ENCODE results near the gene TSR1.

The TSR1 gene

DNA sequence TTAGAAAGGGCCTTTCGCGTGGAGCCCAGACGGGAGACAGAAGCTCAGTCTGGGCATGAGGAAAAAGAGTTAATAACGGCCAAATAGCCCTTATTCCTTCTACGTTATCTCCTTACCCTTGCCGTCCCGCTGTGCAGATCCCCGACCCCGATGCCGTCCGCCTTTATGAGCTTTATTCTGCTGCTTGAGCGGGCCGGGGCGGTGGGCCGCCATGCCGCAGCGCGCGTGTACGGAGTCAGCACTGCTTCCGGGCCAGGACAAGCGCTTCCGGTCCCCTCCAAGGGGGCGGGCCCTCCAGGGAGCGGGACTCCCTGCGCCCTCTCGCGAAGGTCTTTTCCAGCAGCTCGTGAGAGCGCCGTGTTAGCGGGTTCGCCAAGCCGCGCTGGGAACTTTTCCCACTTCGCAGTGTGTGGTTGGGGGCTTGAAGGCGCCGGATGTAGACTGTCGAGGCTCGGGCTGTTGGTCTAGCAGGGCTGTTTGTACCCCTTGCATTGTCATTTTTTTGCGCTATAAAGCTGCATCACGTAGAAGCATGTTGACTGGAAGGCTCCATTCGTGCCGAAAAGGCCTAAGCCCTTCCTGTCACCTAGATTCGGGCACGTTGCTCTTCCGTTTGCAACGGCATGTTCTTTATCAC lies at the start of gene TSR1:
TSR1 (minus strand) TSS at position 243 of the 637 bp plus-strand sequence; CDS start at position 213, 30 bp downstream.
- peak; percentile 35 for DNase-seq

DNA sequence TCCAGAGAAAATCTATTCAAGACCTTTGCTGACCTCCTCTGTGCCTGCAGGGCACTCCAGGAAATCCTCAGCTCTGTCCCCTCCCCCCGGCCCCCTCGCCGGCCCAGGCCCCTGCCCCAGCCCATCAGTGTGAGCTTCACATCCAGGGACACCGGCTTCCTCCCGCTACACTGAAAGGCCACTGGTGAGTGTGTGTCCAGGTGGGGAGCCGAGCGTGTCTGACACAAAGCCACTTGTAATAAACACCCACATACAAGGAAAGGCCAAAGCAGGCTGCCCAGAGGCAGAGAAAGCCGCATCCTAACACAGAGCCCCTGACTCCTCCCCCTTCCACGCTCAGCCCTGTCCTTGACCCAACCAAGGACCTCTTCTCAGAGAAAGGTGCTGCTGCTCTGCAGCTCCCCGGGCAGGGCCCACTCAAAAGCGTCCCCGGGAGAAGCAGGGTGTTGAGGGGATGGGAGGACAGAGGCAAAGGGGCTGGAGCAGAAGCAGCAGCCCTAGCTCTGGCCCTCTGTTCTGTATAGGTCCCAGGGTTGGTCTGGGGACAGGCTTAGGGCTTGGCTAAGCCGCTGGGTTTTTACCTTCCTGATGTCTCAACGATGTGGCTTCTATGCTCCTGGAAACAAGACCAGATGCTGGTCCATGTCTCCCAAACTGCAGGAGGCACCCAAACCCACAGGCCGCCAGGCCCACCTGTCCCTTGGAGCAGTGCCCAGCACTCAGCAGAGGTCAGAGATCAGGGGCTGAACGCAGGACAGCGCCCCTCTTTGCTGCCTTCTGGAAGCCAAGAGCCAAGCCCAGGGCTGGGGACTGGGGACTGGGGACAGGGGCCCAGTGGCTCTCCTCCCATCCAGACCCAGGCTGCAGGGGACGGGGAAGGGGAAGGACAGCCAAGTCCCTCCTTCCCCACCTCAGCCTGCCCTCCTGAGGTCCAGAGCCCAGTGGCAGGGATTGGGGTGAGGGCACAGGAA lies 49.3 kb upstream of the TSR1 start:
- no peak for DNase-seq

DNA sequence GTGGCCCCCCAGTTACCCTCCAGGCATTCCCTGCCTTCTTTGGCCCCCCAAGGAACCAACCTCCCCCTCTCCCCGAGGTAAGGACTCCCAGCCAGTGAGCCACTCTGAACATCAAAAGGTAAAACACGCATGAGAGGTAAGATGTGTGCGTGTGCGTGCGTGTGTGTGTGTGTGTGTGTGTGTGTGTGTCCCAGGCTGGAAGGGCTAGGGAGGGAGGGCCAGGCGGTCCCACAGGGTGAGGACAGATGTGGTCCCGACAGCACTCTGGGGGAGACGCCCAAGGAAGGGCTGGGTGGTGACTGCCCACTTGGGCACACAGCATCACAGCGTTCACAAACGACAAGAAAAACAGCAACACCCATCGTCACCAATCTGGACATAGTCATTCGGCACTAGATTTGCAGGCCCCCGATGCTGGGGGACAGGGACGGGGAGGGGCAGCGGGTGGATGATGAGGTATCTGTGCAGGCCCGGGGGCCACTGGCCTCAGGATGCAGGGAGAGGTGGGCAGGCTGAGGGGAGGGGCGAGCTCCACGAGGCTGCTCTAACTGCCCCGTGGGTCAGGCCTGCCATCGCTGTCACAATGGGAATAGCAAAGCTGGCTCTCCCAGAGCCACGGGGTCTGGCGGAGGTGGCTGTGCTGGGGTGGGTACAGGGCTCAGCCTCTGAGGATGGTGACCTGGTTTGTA lies 48.3 kb upstream of the TSR1 start:
- no peak for DNase-seq

DNA sequence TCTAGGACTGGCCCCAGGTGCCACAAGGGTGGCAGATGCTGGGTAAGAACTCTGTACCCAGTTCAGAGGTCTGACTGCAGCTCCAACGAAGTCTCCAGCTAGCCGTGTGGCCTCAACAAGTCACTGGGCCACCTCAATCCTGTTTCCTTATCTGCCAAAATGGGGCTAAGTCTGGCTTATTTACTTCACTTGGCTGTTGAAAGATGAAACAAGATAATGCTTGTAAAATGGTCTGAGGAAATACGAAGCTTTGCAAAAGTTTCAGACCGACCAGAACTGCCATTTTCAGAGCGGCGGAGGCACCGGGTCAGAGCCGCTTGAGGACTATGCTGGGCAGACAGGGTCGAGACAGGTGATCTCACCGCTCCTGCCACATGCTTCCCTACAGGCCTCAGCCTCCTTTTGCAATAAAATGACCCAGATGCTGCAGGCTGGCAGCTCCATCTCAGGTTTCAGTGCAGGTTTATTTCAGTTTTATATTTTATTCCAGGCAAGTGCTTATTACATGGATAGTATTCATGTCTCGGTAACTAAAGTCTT lies 47.4 kb upstream of the TSR1 start:
- DNase-seq, result no peak

DNA sequence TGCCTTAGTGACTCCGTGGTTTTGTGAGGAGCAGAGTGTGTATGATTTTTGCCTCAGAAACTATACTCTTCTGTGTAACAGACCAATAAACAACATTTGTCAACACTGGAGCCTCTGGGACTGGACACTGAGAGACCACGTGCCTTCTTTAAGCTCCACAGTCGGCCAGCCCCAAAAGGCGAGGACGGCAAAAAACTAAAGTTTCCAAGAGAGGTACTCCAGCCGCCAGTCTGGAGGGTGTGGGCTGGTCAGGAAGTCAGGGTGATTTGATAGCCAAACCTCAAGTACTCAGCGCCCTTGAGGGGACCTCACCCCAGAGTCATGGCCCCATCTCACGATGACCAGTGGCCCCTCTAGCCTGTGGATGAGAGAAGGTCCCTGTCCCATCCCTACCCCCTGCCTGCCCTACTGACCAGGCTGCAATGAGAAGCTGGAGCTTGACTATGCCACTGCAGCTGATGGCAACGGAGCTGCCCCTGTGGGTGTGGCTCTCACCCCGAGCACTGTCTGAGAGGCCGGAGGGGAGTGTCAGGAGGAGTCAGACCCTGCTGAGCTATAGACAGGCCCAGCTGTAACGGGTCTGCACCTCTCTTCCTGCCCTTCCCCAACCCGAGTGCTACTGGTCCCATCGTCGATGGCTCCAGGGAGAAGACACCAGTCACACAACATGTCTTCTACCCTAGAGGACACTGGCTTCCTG lies 44.8 kb upstream of the TSR1 start:
- DNase-seq, result no peak

DNA sequence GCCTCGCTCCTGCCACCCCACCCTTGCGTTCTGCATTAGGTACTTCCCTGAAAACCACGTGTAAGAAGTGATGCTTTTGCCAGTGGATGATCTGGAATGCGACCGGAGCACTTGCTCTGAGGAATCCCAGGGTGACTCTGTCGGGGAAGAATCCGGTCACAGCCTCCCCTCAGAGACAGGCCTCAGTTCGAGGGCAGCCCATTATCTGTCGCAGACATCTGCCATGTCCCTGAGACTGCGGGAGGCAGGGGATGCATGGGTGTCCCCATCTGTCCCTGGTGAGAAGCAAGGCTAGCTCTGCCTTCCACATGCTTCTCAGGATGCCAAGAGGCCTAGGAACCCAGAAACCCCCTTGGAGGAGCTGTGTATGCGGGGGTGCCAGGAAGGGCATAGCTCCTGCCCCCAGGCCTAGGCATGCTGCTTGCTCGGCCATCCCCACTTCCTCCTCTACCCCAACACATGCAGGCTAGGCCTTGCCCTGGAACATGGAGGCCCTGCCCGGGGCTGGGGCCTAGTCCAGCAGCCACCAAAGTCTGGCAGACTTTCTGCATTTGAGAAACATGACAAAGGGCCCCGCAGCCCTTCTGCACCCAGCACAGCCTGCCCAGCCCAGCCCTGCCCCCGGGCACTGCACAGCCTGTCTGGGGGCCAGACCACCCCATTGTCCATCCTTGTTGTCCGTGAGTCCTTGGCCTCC lies 44.1 kb upstream of the TSR1 start:
- no peak for DNase-seq

DNA sequence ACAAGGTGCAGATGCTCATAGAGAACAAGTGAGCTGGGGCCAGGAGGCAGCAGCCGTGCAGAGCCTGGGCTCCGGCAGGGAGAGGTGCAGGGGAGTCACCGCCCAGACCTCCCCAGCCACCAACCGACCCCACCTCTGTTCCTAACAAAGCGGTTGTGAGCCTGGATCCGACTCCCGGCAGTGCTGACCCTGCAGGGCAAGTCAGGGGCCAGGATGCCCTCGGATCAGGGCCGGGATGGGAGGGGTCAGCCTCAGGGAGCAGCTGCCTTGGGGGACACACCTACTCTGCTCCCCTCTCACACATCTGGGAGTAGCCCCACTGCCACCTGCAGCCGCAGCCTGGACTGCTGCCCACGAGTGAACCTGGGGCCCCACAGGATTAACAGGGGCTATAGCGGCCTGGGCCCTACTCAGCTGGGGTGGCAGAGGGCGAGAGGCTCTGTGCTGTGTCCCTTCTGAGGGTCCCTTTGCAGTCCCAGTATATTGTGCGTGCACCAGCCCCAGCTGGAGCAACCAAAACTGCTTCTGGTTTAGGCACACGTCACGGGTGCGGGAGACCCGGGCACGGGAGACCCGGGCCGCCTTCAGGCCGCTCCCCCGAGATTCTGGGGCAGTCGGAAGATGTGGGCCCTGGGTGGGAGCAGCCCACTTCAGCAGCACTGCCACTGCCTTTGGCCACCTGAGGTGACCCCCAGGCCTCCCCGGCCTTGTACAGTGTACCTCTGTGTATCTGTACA lies 43.4 kb upstream of the TSR1 start:
- no peak for DNase-seq

DNA sequence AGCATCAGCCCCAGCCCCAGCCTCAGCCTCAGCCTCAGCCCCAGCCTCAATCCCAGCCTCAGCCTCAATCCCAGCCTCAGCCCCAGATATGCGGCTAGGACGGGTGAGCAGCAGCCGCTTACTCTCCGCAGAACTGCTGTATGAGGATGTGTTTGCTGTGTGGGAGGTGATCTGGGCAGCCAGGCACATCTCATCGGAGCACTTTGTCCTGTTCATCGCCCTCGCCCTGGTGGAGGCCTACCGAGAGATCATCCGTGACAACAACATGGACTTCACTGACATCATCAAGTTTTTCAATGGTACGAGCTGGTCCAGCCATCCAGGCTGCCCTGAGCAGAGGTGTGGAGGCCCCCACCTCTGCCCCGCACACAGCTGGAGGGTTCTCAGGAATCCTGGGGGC lies 42.6 kb upstream of the TSR1 start:
- no peak for DNase-seq

DNA sequence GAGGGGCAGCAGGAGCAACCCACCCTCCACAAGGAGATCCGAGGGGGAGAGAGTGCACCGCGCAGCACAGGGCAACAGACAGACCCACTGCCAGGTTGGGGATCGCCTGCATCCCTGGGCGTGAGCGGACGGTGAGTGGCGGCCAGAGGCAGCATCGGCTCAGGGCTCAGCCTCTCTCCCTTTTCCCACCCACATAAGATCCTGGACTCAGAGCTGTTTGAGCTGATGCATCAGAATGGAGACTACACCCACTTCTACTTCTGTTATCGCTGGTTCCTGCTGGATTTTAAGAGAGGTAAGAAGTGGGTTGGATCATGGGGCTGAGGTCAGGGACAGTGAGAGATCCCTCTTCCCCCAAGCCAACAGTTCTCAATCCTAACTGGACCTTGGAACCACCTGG lies 41.4 kb upstream of the TSR1 start:
- DNase-seq, result no peak

DNA sequence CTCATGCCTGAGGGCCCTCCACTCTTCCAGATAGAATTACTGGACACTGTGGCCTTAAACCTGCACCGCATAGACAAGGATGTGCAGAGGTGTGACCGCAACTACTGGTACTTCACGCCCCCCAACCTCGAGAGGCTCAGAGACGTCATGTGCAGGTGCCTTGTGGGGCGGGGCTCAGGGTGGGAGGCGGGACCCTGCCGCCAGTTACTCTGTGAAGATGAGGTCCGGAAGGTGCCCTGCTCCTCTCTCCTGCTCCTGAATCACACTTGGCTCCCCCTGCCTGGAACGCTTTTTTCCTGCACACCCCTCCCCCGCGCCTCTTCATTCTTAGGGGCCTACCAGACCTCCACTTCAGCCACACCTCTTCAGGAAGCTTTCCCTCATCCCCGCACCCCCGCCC lies 39.9 kb upstream of the TSR1 start:
- no peak for DNase-seq

DNA sequence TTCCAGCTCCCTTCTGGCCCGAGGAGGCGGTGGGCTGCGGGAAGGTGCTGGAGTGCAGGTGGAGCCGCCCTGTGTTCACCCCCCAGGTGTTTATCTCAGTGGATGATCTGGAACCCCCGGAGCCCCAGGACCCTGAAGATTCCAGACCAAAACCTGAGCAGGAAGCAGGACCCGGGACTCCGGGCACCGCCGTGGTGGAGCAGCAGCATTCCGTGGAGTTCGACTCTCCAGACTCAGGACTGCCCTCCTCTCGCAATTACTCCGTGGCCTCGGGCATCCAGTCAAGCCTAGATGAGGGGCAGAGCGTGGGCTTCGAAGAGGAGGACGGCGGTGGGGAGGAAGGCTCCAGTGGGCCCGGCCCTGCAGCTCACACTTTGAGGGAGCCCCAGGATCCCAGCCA lies 39.1 kb upstream of the TSR1 start:
- DNase-seq, result no peak

DNA sequence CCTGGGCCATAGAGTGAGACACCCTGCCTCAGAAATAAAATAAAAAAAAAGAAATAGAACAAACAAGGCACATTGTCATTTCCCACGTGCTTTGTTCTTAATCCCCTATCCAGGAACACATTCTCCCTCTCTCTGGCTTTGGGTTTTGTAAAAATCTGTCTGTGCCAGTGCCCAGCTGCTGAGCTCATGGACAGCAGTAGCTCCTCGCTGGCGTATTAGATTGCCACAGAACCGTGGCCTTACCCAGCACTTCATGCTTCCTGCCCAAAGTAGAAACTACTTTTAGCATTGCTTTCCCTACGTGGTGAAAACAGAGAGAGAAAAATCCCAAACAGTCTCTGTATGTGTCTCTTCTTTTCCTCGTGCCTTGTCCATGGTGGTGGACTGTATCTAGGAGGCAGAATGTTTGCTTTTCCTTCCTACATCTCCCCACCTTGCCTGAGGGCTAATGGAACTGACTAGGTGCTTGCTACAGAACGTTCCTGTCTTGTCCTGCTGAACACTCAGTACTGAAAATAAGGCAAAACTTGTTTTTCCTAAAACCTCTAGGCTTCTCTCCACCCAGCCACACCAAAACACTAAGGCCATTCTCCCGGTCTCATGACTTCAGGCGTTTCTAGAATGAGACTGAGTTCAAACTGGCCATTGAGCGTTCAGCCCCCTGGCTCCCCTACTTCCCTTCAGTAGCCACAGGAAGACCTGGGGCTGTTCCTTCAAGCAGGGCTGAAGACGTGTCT lies 38.5 kb upstream of the TSR1 start:
- DNase-seq, result no peak

DNA sequence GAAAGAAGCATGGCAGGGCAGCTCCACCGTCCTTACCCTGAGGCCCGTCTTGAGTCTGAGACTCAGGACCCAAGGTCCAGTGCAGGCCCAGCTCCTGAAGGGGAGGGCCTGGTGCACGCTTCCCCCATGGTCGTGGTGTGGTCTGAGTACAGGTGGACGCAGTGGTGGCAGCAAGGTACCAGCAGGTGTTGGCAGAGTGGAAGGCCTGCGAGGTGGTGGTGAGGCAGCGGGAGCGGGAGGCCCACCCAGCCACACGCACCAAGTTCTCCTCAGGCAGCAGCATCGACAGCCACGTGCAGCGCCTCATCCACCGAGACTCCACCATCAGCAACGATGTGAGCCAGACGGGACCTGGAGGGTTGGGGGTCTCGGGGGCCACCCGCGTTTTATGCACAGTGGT lies 36.9 kb upstream of the TSR1 start:
- DNase-seq, result no peak

DNA sequence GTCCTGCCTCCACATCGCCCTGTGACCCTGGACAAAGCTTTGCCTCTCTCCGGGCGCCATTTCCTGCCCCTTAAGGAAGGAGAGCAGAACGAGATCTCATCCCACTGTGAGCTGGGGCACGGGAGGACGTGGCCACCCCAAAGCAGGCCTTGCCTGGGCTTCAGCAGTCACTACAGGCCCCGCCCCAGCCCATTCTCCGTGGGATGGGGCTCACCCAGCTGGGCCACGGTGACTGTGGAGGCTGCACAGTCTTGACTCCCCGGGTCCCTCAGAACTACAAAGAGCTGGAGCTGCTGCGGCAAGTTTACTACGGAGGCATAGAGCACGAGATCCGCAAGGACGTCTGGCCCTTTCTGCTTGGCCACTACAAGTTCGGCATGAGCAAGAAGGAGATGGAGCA lies 36.4 kb upstream of the TSR1 start:
- DNase-seq, result no peak

DNA sequence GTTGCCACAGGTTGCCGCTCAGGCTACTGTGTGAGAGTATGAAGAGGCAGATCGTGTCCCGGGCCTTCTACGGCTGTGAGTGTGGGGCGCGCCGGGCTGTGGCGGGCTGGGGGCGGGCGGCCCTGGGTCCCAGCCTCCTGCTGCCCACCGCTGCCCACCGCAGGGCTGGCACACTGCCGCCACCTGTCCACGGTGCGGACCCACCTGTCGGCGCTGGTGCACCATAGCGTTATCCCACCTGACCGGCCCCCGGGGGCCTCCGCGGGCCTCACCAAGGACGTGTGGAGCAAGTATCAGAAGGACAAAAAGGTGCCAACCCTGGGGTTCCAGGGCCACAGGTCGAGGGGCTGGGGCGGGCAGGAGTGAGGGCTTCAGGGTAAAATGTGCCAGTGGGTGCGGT lies 35.9 kb upstream of the TSR1 start:
- no peak for DNase-seq

DNA sequence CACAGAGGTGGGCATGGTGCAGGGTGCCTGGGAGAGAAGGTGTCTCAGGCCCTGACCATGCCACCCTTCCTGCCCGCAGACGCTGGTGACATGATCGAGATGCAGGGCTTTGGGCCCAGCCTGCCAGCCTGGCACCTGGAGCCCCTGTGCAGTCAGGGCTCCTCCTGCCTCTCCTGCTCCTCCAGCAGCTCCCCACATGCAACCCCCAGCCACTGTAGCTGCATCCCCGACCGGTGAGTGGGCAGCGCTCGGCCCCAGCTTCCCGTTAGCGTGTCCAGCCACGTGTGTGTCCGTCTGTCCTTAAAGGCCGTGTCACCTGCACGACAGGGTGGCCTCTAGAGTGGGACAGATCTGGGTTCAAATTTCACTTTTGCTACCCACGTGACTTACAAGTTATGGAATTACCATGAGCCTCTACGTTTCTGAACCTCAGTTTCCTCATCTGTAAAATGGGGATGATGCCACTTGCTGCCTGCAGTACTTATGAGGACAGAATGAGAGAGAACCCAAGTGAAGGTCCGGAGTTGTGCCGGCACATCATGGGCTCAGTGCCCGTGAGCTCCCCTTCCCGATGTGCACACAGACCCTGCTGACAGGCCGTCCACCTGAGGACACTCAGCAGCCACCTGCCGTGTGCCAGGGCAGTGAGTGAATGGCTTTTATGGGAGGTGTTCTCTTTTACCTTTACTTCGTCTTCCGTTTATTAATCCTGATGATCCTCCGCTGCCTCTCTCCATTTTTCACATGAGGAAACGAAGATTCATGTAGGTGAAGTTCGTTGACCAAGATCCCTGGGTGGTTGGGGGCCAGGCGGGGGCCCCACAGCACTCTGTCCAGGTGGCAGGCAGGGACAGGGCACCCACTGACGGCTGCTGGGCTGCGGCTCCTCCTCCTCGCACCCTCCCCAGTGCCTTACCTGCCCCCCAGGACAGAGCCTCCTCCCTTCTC lies 35.2 kb upstream of the TSR1 start:
- DNase-seq, result no peak

DNA sequence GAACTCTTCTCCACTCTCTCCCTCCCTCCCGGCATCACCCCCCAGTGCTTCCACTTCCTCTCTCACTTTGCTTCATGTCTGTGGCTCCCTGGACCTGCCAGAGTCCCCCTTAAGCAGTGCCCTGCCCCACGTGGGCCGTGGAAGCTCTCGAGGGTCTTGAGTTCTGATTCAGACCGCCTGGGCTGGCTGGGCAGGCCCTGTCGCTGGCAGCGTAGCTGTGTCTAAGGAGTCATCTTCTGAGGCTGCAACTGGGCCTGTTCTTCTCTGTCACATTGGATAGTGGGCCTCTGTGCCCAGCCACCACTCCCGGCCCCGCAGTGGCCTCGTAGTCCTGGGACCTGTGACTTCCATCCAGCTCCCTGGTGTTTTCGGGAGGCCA lies 33.9 kb upstream of the TSR1 start:
- no peak for DNase-seq

DNA sequence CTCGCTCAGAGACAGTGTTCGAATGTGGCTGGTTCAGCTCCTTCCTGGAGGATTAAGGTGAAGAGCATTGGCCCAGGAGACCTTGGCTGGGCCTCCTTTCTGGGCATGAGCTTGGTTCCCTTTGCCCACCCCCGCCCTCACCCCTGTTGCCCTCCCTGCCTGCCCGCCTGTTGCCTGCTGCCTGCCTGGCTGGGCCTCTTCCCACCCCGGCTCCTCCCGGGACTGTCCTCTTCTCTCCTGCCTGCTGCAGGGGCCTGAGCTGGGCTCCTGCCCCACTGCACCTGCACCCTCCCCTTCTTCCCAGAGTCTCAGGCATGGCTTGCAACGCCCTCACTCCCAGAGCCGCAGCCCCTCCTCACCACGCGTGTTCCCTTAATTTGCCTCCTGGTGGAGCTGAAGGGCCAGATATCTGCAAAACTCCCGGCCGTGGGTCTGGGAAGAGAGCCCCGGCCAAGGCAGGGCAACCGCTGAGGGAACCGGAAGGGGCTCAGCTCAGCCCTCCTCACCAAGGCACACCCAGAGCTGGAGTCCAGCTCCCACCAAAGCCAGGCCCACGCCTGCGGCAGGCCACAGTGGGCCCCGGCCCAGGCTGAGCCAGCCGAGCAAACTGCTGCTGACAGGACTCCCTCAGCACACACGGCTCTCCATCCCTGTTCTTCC lies 33.4 kb upstream of the TSR1 start:
- DNase-seq, result no peak

DNA sequence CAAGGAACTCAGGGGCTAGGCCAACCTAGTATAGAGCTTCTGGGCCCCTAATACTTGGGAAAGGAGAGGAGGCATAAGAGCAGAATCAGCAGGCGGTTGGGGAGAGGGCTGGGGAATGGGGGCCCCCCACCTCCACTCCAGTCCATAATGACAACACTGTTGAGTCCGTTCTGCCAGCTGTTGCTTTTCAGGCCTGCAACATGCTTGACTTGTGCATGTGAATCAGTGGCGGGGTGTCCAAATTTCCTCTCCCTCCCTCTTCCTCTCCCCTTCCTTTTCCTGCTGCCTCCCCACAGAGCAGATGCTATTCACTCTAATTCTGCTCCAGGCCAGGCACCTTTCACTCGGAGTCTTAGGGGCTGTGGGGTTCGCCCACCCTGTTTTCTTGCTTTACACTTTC lies 32.8 kb upstream of the TSR1 start:
- DNase-seq, result no peak

All from NCI-H510A treated with DMSO at 0.1 percent for 48 hours (cell line).